SK-N-SH (cell line): ENCODE results near the gene DLAT. TPM values are rescaled to one million over a fixed set of nuclear protein-coding genes. Genes with fewer than 3 reads are reported as not detected.
A peak's percentile ranks its signal among the peaks of the same experiment; 100 is the strongest.
"Not testable (repeated sequence)": the region's sequence is repeated elsewhere in the genome, so short reads cannot be mapped to it uniquely, and the experiment has no call there.

Experiments
- CTCF ChIA-PET: fragments of 300-600, 350-600 bp; formaldehyde crosslinking; extraction: SDS; loops from one replicate; lab custom pipeline; 2021; lab: Yijun Ruan, JAX
- POLR2A ChIA-PET: fragments of 350-600 bp; sonication (Branson Sonifier 250); formaldehyde crosslinking; extraction: SDS; loops from one replicate; lab custom pipeline; 2020; ENCODE audit warnings: antibody characterized with exemption, inconsistent platforms; lab: Yijun Ruan, JAX
- DNase-seq: peaks from one replicate; pipeline ENCODE4 v3.0.0; 2012
- H2AFZ ChIP-seq: fragments of 200-600 bp; sonication (generic); 2 replicates; pipeline ENCODE4 v1.8.1; 2016; ENCODE audit warnings: antibody characterized with exemption, mild to moderate bottlenecking, low read depth
- H3F3A ChIP-seq: fragments of 200-600 bp; sonication (generic); replicated peaks from 2 replicates; pipeline ENCODE3; 2016; ENCODE audit warnings: antibody characterized with exemption, mild to moderate bottlenecking; ENCODE audit not compliant: insufficient read depth
- H3K27ac ChIP-seq, 2 experiments: fragments of 200-500 bp in 1 of 2; fragments of 200-600 bp in 1 of 2; sonication (Bioruptor generic) in 1 of 2; sonication (generic), shearing (Covaris generic) in 1 of 2; 2 replicates each; pipeline versions ENCODE4 v1.5.1 to v1.6.1; 2014 to 2016; ENCODE audit warnings: low read depth in 2 of 2, inconsistent platforms in 1 of 2, low read length in 1 of 2, mild to moderate bottlenecking in 1 of 2, mixed read lengths in 1 of 2
- H3K27me3 ChIP-seq: fragments of 200-600 bp; sonication (generic), shearing (Covaris generic); 2 replicates; pipeline ENCODE4 v1.6.1; 2016; ENCODE audit warnings: mixed run types; ENCODE audit not compliant: insufficient read depth
- H3K36me3 ChIP-seq, 2 experiments: fragments of 200-500 bp in 1 of 2; fragments of 200-600 bp in 1 of 2; sonication (Bioruptor generic) in 1 of 2; sonication (generic) in 1 of 2; replicated peaks in 1 of 2; 2 replicates each; pipeline versions ENCODE3 to v1.5.1; 2014 to 2016; ENCODE audit warnings: low read length in 1 of 2, mild to moderate bottlenecking in 1 of 2; ENCODE audit not compliant: insufficient read depth in 2 of 2, control insufficient read depth in 1 of 2
- H3K4me1 ChIP-seq, 2 experiments: fragments of 200-500 bp in 1 of 2; fragments of 200-600 bp in 1 of 2; sonication (Bioruptor generic) in 1 of 2; sonication (generic), shearing (Covaris generic) in 1 of 2; 2 replicates each; pipeline versions ENCODE4 v1.5.1 to v1.6.1; 2014 to 2016; ENCODE audit warnings: low read depth in 1 of 2, low read length in 1 of 2, mixed run types in 1 of 2; ENCODE audit not compliant: insufficient read depth in 2 of 2, control insufficient read depth in 1 of 2
- H3K4me2 ChIP-seq: fragments of 200-600 bp; sonication (generic), shearing (Covaris generic); 2 replicates; pipeline ENCODE4 v1.6.1; 2017; ENCODE audit warnings: mixed run types
- H3K4me3 ChIP-seq, 2 experiments: fragments of 200-500 bp in 1 of 2; fragments of 200-600 bp in 1 of 2; sonication (Bioruptor generic) in 1 of 2; sonication (generic), shearing (Covaris generic) in 1 of 2; 2 replicates each; pipeline versions ENCODE4 v1.5.1 to v1.8.1; 2014 to 2016; ENCODE audit warnings: low read depth in 2 of 2, inconsistent platforms in 1 of 2, low read length in 1 of 2, mild to moderate bottlenecking in 1 of 2, mixed read lengths in 1 of 2, moderate library complexity in 1 of 2
- H3K79me2 ChIP-seq: fragments of 200-600 bp; sonication (generic); 2 replicates; pipeline ENCODE4 v1.8.1; 2017; ENCODE audit warnings: mild to moderate bottlenecking; ENCODE audit not compliant: insufficient read depth
- H3K9ac ChIP-seq: fragments of 200-600 bp; sonication (generic); 2 replicates; pipeline ENCODE4 v1.6.1; 2017; ENCODE audit warnings: mixed run types
- H3K9me2 ChIP-seq: fragments of 200-600 bp; sonication (generic); 2 replicates; pipeline ENCODE4 v1.6.1; 2017; ENCODE audit warnings: mixed run types
- H3K9me3 ChIP-seq: fragments of 200-600 bp; sonication (generic); 2 replicates; pipeline ENCODE4 v1.6.1; 2017; ENCODE audit warnings: mixed run types, mild to moderate bottlenecking, moderate library complexity
- H4K20me1 ChIP-seq: fragments of 200-600 bp; sonication (generic); 2 replicates; pipeline ENCODE4 v1.6.1; 2017; ENCODE audit warnings: mild to moderate bottlenecking, mixed run types; ENCODE audit not compliant: insufficient read depth
- RAD21 ChIP-seq: IDR thresholded peaks from 2 replicates; pipeline ENCODE4 v1.6.1; 2012; ENCODE audit warnings: mild to moderate bottlenecking, low read length
- SIN3A ChIP-seq: IDR thresholded peaks from 2 replicates; pipeline ENCODE4 v1.6.1; 2012; ENCODE audit warnings: low read depth, mild to moderate bottlenecking, low read length, moderate library complexity, borderline replicate concordance
- SMC3 ChIP-seq: IDR thresholded peaks from 2 replicates; pipeline ENCODE4 v1.6.1; 2012; ENCODE audit warnings: low read depth, low read length, improper control_type of control experiment
- WGBS: methylation state at CpG from one replicate; pipeline ENCODE4 v1.1.6; 2017; ENCODE audit warnings: low lambda C conversion rate; 5-methylcytosine and 5-hydroxymethylcytosine counted together
- polyA plus RNA-seq, 3 experiments: library from polyadenylated mRNA; depleted of rRNA; stranded (reverse); fragments of >200 nt; gene quantifications; 2 replicates each; pipeline ENCODE4 v1.2.3, GENCODE V29; 2012
- TF ChIP-seq, protein P1 (sequence below): IDR thresholded peaks from 2 replicates; pipeline ENCODE4 v1.4.0; 2012; ENCODE audit warnings: low read depth, borderline replicate concordance
- TF ChIP-seq, protein P2 (sequence below): IDR thresholded peaks from 2 replicates; pipeline ENCODE4 v1.4.0; 2012; ENCODE audit warnings: low read depth, borderline replicate concordance
- TF ChIP-seq, protein P3 (sequence below): fragments of 200-600 bp; sonication (generic); IDR thresholded peaks from 2 replicates; pipeline ENCODE4 v1.6.1; 2017; ENCODE audit warnings: antibody characterized with exemption, mild to moderate bottlenecking, moderate library complexity

DLAT gene
- polyA plus RNA-seq, 1 of the 3 experiments (the other 2 are of a cell fraction): 14.4 TPM

DNA sequence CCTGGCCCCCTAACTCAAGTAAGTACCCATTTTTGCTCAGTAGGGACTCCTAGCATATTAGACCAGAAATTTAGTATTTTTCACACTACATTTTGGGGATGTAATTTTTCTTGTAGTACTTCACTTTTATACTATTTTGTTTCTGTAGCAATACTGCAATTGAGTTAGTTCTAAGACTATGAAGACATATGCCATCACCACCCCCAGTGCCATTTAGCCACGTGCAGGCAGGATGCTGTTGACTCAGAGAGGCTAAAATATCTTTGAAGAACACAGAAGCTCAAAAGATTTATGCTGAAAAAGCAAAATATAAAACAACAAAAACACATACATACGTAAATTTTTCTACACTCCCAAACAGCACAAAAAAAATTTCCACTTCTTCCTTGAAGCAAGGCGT is 29.1 kb upstream of the DLAT start (continued):
- no peak for TF ChIP-seq SIN3A

DNA sequence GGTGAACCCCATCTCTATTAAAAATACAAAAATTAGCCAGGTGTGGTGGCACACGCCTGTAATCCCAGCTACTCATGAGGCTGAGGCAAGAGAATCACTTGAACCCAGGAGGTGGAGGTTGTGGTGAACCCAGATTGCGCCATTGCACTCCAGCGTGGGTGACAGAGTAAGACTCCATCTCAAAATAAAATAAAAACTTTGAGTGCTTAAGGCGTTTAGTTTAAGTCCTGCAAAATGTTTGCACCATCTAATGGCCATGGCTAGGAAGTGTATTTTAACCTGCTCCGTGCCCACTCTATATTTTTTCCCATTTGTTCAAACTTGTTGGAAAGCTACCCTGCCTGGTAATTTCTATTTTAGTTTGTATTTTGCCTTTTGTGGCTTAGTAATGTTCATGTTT is 28.5 kb upstream of the DLAT start:
- H3K9ac ChIP-seq, H2AFZ ChIP-seq: not testable (repeated sequence)
- H3K36me3 ChIP-seq: peaks cover 44 to 79% of the 10 kb centered on the region in 2 experiments

DNA sequence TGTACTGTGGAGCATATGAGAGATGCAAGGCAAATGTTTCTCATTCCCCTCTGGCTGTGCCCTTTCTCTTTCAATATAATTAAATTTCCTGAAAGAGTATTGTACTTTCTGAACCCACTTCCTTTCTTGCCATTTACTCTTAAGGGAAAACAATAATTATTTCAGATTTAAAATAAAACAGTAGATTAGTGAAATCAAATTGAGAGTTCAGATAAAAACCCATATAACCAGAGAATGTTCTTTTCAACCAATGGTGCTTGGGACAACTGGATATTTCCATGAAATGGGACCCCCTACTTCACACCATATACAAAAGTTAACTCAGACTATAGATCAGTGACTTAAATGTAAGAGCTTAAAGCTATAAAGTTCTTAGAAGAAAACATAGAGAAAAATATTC is 26.1 kb upstream of the DLAT start:
- Histone ChIP-seq H3K27me3 (no peaks in the 10 kb centered on the region), H3K4me2 (no peak overlapping the region), H3F3A (peaks cover 4% of the 10 kb centered on the region), H3K36me3 (peaks cover 23 to 62% of the 10 kb centered on the region in 2 experiments), H3K9me3 (no peaks in the 10 kb centered on the region), H4K20me1 (no peaks in the 10 kb centered on the region), H3K4me1 (peaks cover 0 to 9% of the 10 kb centered on the region in 2 experiments; a peak in 1 of 4 replicates), H3K9ac (no peak overlapping the region), H2AFZ (no peak overlapping the region), H3K79me2 (no peaks in the 10 kb centered on the region), H3K27ac (no peak overlapping the region), H3K4me3 (no peak overlapping the region), H3K9me2 (no peaks in the 10 kb centered on the region)
- TF ChIP-seq, protein P1, sequence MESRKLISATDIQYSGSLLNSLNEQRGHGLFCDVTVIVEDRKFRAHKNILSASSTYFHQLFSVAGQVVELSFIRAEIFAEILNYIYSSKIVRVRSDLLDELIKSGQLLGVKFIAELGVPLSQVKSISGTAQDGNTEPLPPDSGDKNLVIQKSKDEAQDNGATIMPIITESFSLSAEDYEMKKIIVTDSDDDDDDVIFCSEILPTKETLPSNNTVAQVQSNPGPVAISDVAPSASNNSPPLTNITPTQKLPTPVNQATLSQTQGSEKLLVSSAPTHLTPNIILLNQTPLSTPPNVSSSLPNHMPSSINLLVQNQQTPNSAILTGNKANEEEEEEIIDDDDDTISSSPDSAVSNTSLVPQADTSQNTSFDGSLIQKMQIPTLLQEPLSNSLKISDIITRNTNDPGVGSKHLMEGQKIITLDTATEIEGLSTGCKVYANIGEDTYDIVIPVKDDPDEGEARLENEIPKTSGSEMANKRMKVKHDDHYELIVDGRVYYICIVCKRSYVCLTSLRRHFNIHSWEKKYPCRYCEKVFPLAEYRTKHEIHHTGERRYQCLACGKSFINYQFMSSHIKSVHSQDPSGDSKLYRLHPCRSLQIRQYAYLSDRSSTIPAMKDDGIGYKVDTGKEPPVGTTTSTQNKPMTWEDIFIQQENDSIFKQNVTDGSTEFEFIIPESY: no peak
- TF ChIP-seq, protein P2, sequence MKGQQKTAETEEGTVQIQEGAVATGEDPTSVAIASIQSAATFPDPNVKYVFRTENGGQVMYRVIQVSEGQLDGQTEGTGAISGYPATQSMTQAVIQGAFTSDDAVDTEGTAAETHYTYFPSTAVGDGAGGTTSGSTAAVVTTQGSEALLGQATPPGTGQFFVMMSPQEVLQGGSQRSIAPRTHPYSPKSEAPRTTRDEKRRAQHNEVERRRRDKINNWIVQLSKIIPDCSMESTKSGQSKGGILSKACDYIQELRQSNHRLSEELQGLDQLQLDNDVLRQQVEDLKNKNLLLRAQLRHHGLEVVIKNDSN: no peak
- no peak for TF ChIP-seq SIN3A
- CTCF ChIA-PET: interaction anchor here (1.5 to 2.8 kb wide), 2 partner anchors 10 to 17 kb away, joined by 4 to 17 read pairs; no protein-coding TSS in a partner anchor
- POLR2A ChIA-PET: no interaction called here
- no peak for DNase-seq

More for the DNA sequence above, 28.5 kb upstream of the DLAT start:
- H3K4me1 ChIP-seq, H3K79me2 ChIP-seq, H3K4me3 ChIP-seq, H3F3A ChIP-seq, POLR2A ChIA-PET, H3K9me2 ChIP-seq: not testable (repeated sequence)
- TF ChIP-seq, protein P3, sequence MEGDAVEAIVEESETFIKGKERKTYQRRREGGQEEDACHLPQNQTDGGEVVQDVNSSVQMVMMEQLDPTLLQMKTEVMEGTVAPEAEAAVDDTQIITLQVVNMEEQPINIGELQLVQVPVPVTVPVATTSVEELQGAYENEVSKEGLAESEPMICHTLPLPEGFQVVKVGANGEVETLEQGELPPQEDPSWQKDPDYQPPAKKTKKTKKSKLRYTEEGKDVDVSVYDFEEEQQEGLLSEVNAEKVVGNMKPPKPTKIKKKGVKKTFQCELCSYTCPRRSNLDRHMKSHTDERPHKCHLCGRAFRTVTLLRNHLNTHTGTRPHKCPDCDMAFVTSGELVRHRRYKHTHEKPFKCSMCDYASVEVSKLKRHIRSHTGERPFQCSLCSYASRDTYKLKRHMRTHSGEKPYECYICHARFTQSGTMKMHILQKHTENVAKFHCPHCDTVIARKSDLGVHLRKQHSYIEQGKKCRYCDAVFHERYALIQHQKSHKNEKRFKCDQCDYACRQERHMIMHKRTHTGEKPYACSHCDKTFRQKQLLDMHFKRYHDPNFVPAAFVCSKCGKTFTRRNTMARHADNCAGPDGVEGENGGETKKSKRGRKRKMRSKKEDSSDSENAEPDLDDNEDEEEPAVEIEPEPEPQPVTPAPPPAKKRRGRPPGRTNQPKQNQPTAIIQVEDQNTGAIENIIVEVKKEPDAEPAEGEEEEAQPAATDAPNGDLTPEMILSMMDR: peak; percentile 59
- TF ChIP-seq SMC3: peak; percentile 26; the same call in 1 of the 2 replicates
- TF ChIP-seq RAD21: peak; percentile 61
- TF ChIP-seq, all 33 proteins: peak for 3; not testable (repeated sequence) for 30
- DNase-seq, H3K27ac ChIP-seq, H3K9me3 ChIP-seq, H3K27me3 ChIP-seq, H3K4me2 ChIP-seq, H4K20me1 ChIP-seq: not testable (repeated sequence)
- CTCF ChIA-PET: interaction anchor here (0.6 to 2.8 kb wide), 15 partner anchors 9 to 133 kb away, joined by 3 to 17 read pairs (median 4); partner anchors contain the start of gene ALG9
- WGBS: 82% methylated on average over 5 of the region's 5 CpGs
